K562 (cell line): ENCODE results near the gene CHEK2. TPM values are rescaled to one million over a fixed set of nuclear protein-coding genes. Genes with fewer than 3 reads are reported as not detected.

Source experiments
- ASH1L ChIP-seq: fragments of 450-650 bp; IDR thresholded peaks from 2 replicates; pipeline ENCODE4 v1.6.1; 2018; ENCODE audit warnings: borderline replicate concordance, mild to moderate bottlenecking, low read depth; ENCODE audit not compliant: partially characterized antibody
- BHLHE40 ChIP-seq: IDR thresholded peaks from 2 replicates; pipeline ENCODE4 v1.6.1; 2011; ENCODE audit warnings: low read length, improper control_type of control experiment
- CCAR2 ChIP-seq: fragments of 200-400 bp; formaldehyde crosslinking; IDR thresholded peaks from 2 replicates; pipeline ENCODE4 v1.6.1; 2017; ENCODE audit warnings: mild to moderate bottlenecking, low read depth, low read length
- CXXC5 ChIP-seq: fragments of 250-450 bp; sonication (Bioruptor Pico); IDR thresholded peaks from 2 replicates; pipeline ENCODE4 v1.8.0; 2022; ENCODE audit warnings: inconsistent platforms, mild to moderate bottlenecking, moderate library complexity
- ELF1 ChIP-seq: fragments of 200-800 bp; sonication (Bioruptor generic); IDR thresholded peaks from 2 replicates; pipeline ENCODE4 v1.6.1; 2016; ENCODE audit warnings: missing genetic modification characterization, missing compliant biosample characterization
- FOSL1 ChIP-seq: fragments of 200-800 bp; sonication (Bioruptor generic); conservative IDR thresholded peaks from 2 replicates; pipeline ENCODE4 v1.6.1; 2016; ENCODE audit warnings: missing genetic modification characterization, missing compliant biosample characterization
- JUN ChIP-seq, 2 experiments: sonication (generic) in 1 of 2; formaldehyde crosslinking in 1 of 2; IDR thresholded peaks; 2 replicates each; pipeline versions ENCODE4 v1.6.1 to v1.8.0; 2012 to 2022; ENCODE audit warnings: borderline replicate concordance in 2 of 2, mild to moderate bottlenecking in 2 of 2, improper control_type of control experiment in 1 of 2, low read depth in 1 of 2, low read length in 1 of 2, missing genetic modification reagents in 1 of 2
- KDM1A ChIP-seq, 2 experiments: fragments of 450-650 bp; IDR thresholded peaks; 2 replicates each; pipeline ENCODE4 v1.6.1; 2016; ENCODE audit warnings: mild to moderate bottlenecking in 2 of 2
- NFYB ChIP-seq: IDR thresholded peaks from 2 replicates; pipeline ENCODE4 v1.6.1; 2011; ENCODE audit warnings: mild to moderate bottlenecking, moderate library complexity; ENCODE audit not compliant: insufficient read length; ENCODE audit errors: extremely low read depth
- POLR2AphosphoS5 ChIP-seq: IDR thresholded peaks from 2 replicates; pipeline ENCODE4 v1.6.1; 2011; ENCODE audit warnings: mild to moderate bottlenecking, low read depth, low read length, moderate library complexity; ENCODE audit not compliant: control insufficient read depth, insufficient read depth
- TAF1 ChIP-seq: IDR thresholded peaks from 2 replicates; pipeline ENCODE4 v1.6.1; 2011; ENCODE audit warnings: mild to moderate bottlenecking, low read length, moderate library complexity; ENCODE audit not compliant: insufficient read depth, control insufficient read depth, severe bottlenecking; ENCODE audit errors: extremely low read depth
- ZKSCAN1 ChIP-seq: fragments of 150-350 bp; IDR thresholded peaks from 2 replicates; pipeline ENCODE4 v1.6.1; 2016; ENCODE audit warnings: low read depth, low read length
- polyA plus RNA-seq, 8 experiments: library from polyadenylated mRNA; depleted of rRNA in 4 of 8; stranded (reverse) in 5 of 8; unstranded in 3 of 8; fragments of >200 nt; fragmentation: Nextera tagmentation in 2 of 8; fragmentation: Illumina TruSeq in 1 of 8; extraction: Ambion mirVana in 2 of 8; extraction: Trizol in 1 of 8; gene quantifications; 2 replicates each; pipeline versions ENCODE4 v1.2.1 to v1.2.3, GENCODE V29; 2011 to 2014; ENCODE audit warnings: inconsistent platforms in 1 of 8, missing spikeins in 1 of 8
- total RNA-seq, 7 experiments: library from RNA; depleted of rRNA in 6 of 7; stranded (reverse); fragments of >200 nt in 6 of 7; fragmentation: Illumina TruSeq in 2 of 7; extraction: Trizol in 2 of 7; gene quantifications; 2 replicates each; pipeline versions ENCODE4 v1.2.1 to v1.2.3, GENCODE V29; 2011 to 2021; ENCODE audit warnings: low replicate concordance in 1 of 7
- TF ChIP-seq, protein P1 (sequence below): fragments of 250-450 bp; sonication (Bioruptor Pico); IDR thresholded peaks from 2 replicates; pipeline ENCODE4 v1.8.0; 2022; ENCODE audit warnings: moderate library complexity, mild to moderate bottlenecking, inconsistent platforms
- TF ChIP-seq, protein P2 (sequence below): sonication (generic); formaldehyde crosslinking; IDR thresholded peaks from 2 replicates; pipeline ENCODE4 v1.8.1; 2023; ENCODE audit warnings: mild to moderate bottlenecking, missing genetic modification reagents, moderate library complexity
- TF ChIP-seq, protein P3 (sequence below): fragments of 250-450 bp; sonication (Bioruptor Pico); IDR thresholded peaks from 2 replicates; pipeline ENCODE4 v1.4.0; 2020; ENCODE audit warnings: mild to moderate bottlenecking
- TF ChIP-seq, protein P4 (sequence below): sonication (generic); formaldehyde crosslinking; IDR thresholded peaks from 2 replicates; pipeline ENCODE4 v1.8.1; 2023; ENCODE audit warnings: mild to moderate bottlenecking, missing genetic modification reagents
- TF ChIP-seq, protein P5 (sequence below), 2 experiments: fragments of 450-650 bp; IDR thresholded peaks; 2 replicates each; pipeline ENCODE4 v1.6.1; 2016
- TF ChIP-seq, protein P6 (sequence below): fragments of 250-450 bp; sonication (Bioruptor Pico); IDR thresholded peaks from 2 replicates; pipeline ENCODE4 v1.9.0; 2021; ENCODE audit warnings: mild to moderate bottlenecking

CHEK2 gene
- total and polyA plus RNA-seq, 9 of the 15 experiments (the other 6 are each of a cell fraction or from before 2014, with no cell fraction given), result 28.7 to 102 (median 58.0) TPM

DNA sequence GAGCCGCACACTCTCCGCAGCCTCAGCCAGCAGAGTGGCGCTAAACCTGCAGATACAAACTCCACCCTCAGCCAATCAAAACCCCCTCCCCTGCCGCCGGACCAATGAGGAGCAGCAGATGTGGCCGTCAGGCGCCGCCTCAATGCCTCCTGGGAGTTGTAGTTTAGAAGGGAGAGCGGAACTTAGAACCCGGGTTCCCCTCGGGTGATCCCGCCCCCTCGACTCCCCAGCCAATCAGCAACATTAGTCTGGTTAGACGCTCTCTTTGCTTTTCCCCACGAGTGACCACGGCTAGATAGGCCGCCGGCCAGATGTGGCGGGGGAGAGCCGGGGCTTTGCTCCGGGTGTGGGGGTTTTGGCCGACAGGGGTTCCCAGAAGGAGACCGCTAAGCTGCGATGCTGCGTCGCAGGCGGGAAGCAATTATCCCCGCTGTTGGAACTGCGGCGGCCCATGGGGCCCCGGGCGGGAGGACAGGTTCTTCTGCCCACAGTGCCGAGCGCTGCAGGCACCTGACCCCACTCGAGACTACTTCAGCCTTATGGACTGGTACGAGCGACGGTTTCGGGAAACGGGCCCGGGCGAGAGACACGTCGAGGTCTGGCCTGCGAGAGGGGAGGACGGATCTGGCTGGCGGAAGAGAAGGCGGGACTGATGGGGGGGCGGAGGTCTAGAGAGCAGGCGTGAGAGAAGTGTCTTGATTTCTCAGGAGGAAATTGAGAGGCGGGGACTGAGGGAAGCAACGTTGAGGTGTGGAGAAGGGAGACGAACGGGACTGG, at the start of gene CHEK2, which contains the start of gene HSCB (continued):
- TF ChIP-seq, protein P1, sequence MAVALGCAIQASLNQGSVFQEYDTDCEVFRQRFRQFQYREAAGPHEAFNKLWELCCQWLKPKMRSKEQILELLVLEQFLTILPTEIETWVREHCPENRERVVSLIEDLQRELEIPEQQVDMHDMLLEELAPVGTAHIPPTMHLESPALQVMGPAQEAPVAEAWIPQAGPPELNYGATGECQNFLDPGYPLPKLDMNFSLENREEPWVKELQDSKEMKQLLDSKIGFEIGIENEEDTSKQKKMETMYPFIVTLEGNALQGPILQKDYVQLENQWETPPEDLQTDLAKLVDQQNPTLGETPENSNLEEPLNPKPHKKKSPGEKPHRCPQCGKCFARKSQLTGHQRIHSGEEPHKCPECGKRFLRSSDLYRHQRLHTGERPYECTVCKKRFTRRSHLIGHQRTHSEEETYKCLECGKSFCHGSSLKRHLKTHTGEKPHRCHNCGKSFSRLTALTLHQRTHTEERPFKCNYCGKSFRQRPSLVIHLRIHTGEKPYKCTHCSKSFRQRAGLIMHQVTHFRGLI, result no peak
- TF ChIP-seq, protein P2, sequence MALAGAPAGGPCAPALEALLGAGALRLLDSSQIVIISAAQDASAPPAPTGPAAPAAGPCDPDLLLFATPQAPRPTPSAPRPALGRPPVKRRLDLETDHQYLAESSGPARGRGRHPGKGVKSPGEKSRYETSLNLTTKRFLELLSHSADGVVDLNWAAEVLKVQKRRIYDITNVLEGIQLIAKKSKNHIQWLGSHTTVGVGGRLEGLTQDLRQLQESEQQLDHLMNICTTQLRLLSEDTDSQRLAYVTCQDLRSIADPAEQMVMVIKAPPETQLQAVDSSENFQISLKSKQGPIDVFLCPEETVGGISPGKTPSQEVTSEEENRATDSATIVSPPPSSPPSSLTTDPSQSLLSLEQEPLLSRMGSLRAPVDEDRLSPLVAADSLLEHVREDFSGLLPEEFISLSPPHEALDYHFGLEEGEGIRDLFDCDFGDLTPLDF, result 0 out of 2 replicates have a peak, but pooled peaks have one; percentile 41
- peak; percentile 91 for TF ChIP-seq NFYB
- TF ChIP-seq POLR2AphosphoS5, result peak; percentile 40; the same call in 1 of the 2 replicates
- no peak for TF ChIP-seq BHLHE40
- TF ChIP-seq, protein P3, sequence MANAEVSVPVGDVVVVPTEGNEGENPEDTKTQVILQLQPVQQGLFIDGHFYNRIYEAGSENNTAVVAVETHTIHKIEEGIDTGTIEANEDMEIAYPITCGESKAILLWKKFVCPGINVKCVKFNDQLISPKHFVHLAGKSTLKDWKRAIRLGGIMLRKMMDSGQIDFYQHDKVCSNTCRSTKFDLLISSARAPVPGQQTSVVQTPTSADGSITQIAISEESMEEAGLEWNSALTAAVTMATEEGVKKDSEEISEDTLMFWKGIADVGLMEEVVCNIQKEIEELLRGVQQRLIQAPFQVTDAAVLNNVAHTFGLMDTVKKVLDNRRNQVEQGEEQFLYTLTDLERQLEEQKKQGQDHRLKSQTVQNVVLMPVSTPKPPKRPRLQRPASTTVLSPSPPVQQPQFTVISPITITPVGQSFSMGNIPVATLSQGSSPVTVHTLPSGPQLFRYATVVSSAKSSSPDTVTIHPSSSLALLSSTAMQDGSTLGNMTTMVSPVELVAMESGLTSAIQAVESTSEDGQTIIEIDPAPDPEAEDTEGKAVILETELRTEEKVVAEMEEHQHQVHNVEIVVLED, result peak; percentile 51; the same call in 1 of the 2 replicates
- TF ChIP-seq KDM1A (IDR thresholded peaks at IDR 0.05), result peak in 1 of 2 experiments; percentile 79; a peak in 3 of 4 replicates
- peak; percentile 83 for TF ChIP-seq TAF1
- TF ChIP-seq FOSL1 (tag), result peak; percentile 62
- no peak for TF ChIP-seq CCAR2
- no peak for TF ChIP-seq ZKSCAN1
- TF ChIP-seq, protein P4, sequence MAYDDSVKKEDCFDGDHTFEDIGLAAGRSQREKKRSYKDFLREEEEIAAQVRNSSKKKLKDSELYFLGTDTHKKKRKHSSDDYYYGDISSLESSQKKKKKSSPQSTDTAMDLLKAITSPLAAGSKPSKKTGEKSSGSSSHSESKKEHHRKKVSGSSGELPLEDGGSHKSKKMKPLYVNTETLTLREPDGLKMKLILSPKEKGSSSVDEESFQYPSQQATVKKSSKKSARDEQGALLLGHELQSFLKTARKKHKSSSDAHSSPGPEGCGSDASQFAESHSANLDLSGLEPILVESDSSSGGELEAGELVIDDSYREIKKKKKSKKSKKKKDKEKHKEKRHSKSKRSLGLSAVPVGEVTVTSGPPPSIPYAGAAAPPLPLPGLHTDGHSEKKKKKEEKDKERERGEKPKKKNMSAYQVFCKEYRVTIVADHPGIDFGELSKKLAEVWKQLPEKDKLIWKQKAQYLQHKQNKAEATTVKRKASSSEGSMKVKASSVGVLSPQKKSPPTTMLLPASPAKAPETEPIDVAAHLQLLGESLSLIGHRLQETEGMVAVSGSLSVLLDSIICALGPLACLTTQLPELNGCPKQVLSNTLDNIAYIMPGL (CRISPR knock-in tag), result no peak
- TF ChIP-seq ELF1, result peak; percentile 70
- peak; percentile 76 for TF ChIP-seq CXXC5
- peak; percentile 92 for TF ChIP-seq ASH1L
- peak; percentile 89; the same call in 1 of the 2 replicates for TF ChIP-seq JUN (IDR thresholded peaks at IDR 0.05; ENCODE audit: borderline replicate concordance, low read depth, low read length)
- no peak for TF ChIP-seq JUN (CRISPR knock-in tag; IDR thresholded peaks at IDR 0.05; ENCODE audit: borderline replicate concordance)
- TF ChIP-seq, protein P5, sequence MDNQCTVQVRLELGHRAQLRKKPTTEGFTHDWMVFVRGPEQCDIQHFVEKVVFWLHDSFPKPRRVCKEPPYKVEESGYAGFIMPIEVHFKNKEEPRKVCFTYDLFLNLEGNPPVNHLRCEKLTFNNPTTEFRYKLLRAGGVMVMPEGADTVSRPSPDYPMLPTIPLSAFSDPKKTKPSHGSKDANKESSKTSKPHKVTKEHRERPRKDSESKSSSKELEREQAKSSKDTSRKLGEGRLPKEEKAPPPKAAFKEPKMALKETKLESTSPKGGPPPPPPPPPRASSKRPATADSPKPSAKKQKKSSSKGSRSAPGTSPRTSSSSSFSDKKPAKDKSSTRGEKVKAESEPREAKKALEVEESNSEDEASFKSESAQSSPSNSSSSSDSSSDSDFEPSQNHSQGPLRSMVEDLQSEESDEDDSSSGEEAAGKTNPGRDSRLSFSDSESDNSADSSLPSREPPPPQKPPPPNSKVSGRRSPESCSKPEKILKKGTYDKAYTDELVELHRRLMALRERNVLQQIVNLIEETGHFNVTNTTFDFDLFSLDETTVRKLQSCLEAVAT (IDR thresholded peaks at IDR 0.05), result 0 out of 4 replicates have a peak, but pooled peaks have one; percentile 16 to 72
- TF ChIP-seq, protein P6, sequence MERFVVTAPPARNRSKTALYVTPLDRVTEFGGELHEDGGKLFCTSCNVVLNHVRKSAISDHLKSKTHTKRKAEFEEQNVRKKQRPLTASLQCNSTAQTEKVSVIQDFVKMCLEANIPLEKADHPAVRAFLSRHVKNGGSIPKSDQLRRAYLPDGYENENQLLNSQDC (CRISPR knock-in tag), result no peak
